22Rv1 (cell line): Measurements from ENCODE around the gene DGKG.

Experiments used
- H3K27ac ChIP-seq: fragments of 450-650 bp; 2 replicates; pipeline ENCODE4 v1.5.1; 2017
- CTCF ChIP-seq: fragments of 450-650 bp; IDR thresholded peaks from 2 replicates; pipeline ENCODE4 v1.5.1; 2017; ENCODE audit warnings: mild to moderate bottlenecking
- ZFX ChIP-seq: fragments of 450-650 bp; IDR thresholded peaks from 2 replicates; pipeline ENCODE4 v1.6.1; 2017; ENCODE audit warnings: antibody characterized with exemption, borderline replicate concordance

DGKG gene

DNA sequence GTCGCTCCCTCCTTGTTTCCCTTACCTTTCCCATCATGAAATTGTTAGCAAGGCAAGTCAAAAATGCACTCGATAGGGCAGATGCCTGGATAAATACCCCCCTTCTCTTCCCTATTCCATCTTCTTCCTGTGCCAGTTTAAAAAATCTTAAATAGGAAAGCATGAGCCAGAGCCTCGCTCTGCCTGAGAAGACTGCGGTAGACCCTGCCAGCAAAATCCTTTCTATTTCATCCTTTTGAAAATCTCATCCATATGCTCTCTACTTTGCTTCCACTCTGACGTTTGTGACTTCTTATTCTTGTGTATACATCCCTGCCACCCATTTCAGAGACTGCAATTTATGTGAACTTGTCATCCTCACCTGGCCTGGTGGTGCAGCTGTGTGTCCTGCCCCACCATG is 138.6 kb downstream of the DGKG start:
- no peak for TF ChIP-seq CTCF
- no peak for TF ChIP-seq ZFX
- no peak overlapping the region for H3K27ac ChIP-seq

GRCh38 chr3:186221760-186222378 is 140.2 kb downstream of the DGKG start:
- H3K27ac ChIP-seq, result no peak overlapping the region
- TF ChIP-seq CTCF, result no peak
- no peak for TF ChIP-seq ZFX

- H3K27ac ChIP-seq, result no peak overlapping the region
- TF ChIP-seq CTCF (peak; percentile 10; the same call in 1 of the 2 replicates), ZFX (no peak)
Measured at GRCh38 chr3:186220911-186221645, 141.0 kb downstream of the DGKG start.

GRCh38 chr3:186220365-186220764 is 141.7 kb downstream of the DGKG start:
- no peak overlapping the region for H3K27ac ChIP-seq
- TF ChIP-seq ZFX (no peak), CTCF (no peak)

DNA sequence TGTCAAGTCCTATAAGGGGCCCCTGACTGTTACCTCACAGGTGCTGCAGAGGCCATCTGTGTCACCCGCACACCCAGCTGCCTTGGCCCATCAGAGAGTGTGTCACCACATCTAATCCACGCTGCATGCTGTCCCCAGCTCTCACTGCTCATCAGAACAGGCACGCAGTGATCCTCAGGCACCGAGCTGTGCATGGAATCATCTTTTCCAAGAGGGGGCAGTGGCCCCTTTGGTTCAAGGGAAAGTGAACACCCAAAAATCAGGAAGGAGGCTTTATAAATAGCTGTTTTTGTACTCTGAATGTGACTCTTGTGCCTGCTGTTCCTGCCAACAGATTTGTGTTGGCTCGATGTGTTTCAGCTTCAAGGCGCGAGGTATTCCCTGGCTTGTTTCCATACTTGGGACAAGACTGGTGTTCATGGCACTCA is 142.8 kb downstream of the DGKG start:
- H3K27ac ChIP-seq, result no peak overlapping the region
- TF ChIP-seq ZFX (no peak), CTCF (no peak)

DNA sequence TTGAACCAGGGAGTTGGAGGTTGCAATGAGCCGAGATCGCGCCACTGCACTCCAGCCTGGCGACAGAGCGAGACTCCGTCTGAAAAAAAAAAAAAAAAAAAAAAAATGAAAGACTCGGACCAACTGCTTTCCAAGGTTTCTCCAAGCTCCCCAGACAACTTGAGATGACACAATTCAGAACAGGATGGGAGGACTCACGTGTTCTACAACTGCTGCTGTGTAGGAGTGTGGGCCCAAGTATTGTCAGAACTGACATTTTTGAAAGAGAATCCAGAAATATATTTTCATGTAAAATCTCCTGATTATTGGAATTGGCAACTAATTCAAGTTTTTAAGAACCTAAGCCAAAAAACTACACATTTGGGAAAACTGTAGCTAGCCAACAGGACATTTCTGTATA is 143.6 kb downstream of the DGKG start:
- no peak overlapping the region for H3K27ac ChIP-seq
- TF ChIP-seq CTCF (no peak), ZFX (no peak)

DNA sequence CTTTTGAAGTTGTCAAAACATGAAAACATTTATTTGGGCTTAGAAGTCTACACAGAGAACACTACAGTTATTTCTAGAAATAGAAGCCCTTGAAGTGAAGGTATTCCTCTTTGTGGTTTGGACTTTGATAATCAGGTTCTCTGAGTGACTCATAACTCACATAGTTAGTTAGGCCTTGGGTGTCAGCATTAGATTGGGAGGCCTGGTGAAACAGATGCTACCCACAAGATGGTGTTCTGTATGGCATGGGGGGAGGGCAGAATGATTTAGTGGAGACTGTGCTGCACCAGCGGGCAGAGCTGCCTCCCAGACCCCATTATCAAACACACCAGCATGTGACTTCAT is 144.2 kb downstream of the DGKG start:
- no peak overlapping the region for H3K27ac ChIP-seq
- TF ChIP-seq ZFX (no peak), CTCF (no peak)
